HG02973 (cell line): Measurements from ENCODE around the gene BOK.
"Not testable (repeated sequence)": the region's sequence is repeated elsewhere in the genome, so short reads cannot be mapped to it uniquely, and the experiment has no call there.

Source experiments
- ATAC-seq: cut with Tn5 transposase; IDR thresholded peaks from one replicate; pipeline ENCODE4 v1.9.1; 2021; ENCODE audit warnings: moderate library complexity; ENCODE audit not compliant: unreplicated experiment

Gene BOK

GRCh38 chr2:241558532-241559322 is at the start of gene BOK:
BOK (plus strand) TSS chr2:241558745; CDS start chr2:241559484, 739 bp downstream.
- ATAC-seq, result no peak

- ATAC-seq, result no peak
Measured at GRCh38 chr2:241509155-241509784, 49.3 kb upstream of the BOK start.

GRCh38 chr2:241511091-241511741 is 47.3 kb upstream of the BOK start:
- no peak for ATAC-seq

- ATAC-seq, result no peak
Measured at GRCh38 chr2:241514553-241514952, 44.0 kb upstream of the BOK start.

- ATAC-seq, result peak; percentile 60
Measured at GRCh38 chr2:241514986-241515737, 43.4 kb upstream of the BOK start.

- ATAC-seq, result no peak
Measured at GRCh38 chr2:241516520-241516965, 42.0 kb upstream of the BOK start.

GRCh38 chr2:241517297-241517696 is 41.2 kb upstream of the BOK start:
- ATAC-seq, result no peak

GRCh38 chr2:241519669-241520068 is 38.9 kb upstream of the BOK start:
- no peak for ATAC-seq

GRCh38 chr2:241522477-241522876 is 36.1 kb upstream of the BOK start:
- no peak for ATAC-seq

GRCh38 chr2:241525818-241526780 is 32.4 kb upstream of the BOK start:
- ATAC-seq, result not testable (repeated sequence)

- ATAC-seq, result no peak
Measured at GRCh38 chr2:241530571-241530970, 28.0 kb upstream of the BOK start.

- no peak for ATAC-seq
Measured at GRCh38 chr2:241531161-241531722, 27.3 kb upstream of the BOK start.

GRCh38 chr2:241532168-241532567 is 26.4 kb upstream of the BOK start:
- no peak for ATAC-seq

GRCh38 chr2:241532733-241533601 is 25.6 kb upstream of the BOK start:
- ATAC-seq, result no peak

- ATAC-seq, result no peak
Measured at GRCh38 chr2:241534293-241534692, 24.3 kb upstream of the BOK start.

- ATAC-seq, result no peak
Measured at GRCh38 chr2:241534701-241535375, 23.7 kb upstream of the BOK start.

GRCh38 chr2:241535871-241536655 is 22.5 kb upstream of the BOK start:
- ATAC-seq, result no peak
